ENCODE measurements around the gene CES2.

CES2 gene

DNA sequence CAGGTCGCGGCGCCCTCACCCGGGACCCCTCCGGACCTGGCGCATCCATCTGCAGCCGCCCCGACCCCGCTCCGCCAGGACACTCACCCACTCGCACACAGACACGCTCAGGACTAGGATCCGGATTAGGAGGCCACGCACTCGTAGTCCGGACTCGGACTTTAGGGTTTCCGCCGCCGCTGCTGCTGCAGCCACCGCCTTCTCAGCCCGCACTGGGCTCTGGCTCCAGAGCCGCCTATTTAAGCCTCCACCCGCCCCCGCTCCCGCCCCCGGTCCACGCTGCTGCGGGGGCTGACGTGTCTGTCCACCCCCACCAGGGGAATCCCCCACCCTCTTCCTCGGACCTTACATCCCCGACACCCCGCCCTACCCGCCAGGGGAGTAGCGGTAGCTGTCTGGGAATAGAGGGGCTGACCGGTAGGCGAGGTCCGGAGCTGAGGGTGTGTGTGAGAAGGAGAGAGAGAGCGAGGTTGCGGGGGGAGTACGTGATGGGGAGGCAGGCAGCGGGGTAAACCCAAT, 9.9 kb upstream of the CES2 start, which contains the start of gene RRAD:
Gene RRAD (minus strand): TSS at position 214 of the 519 bp plus-strand sequence. CDS start 356 bp downstream, outside the sequence.
- Histone ChIP-seq H3K27ac (no peak within 1 kb of the TSS), H3K9ac (ENCODE audit: insufficient read length) (no peak within 1 kb of the TSS), H3K9me3 (ENCODE audit: low read depth, low read length) (no peaks in the 10 kb centered on the region), H3K4me3 (no peak within 1 kb of the TSS), H3K36me3 (ENCODE audit: insufficient read depth, low read length) (no peaks in the 10 kb centered on the region)
- peak; percentile 74 for TF ChIP-seq EZH2 (IDR thresholded peaks at IDR 0.05)
- TF ChIP-seq POLR2AphosphoS5 (IDR thresholded peaks at IDR 0.05; ENCODE audit: borderline replicate concordance, low read depth, low read length): no peak
- no peak for DNase-seq (ENCODE audit: low read depth, low spot score)

GRCh38 chr16:66926171-66926947, 9.0 kb upstream of the CES2 start:
- Histone ChIP-seq H3K27ac (no peak overlapping the region), H3K4me3 (no peak overlapping the region), H3K9me3 (ENCODE audit: low read depth, low read length) (no peaks in the 10 kb centered on the region), H3K36me3 (ENCODE audit: insufficient read depth, low read length) (no peaks in the 10 kb centered on the region), H3K9ac (ENCODE audit: insufficient read length) (no peak overlapping the region)
- no peak for TF ChIP-seq FOXP2 (optimal IDR thresholded peaks at IDR 0.05; ENCODE audit: control extremely low read depth, extremely low read length, insufficient read depth)
- TF ChIP-seq POLR2AphosphoS5 (IDR thresholded peaks at IDR 0.05; ENCODE audit: borderline replicate concordance, low read depth, low read length): no peak
- TF ChIP-seq EZH2 (IDR thresholded peaks at IDR 0.05): no peak
- no peak for DNase-seq (ENCODE audit: low read depth, low spot score)

- Histone ChIP-seq H3K4me3 (no peak overlapping the region), H3K9me3 (ENCODE audit: low read depth, low read length) (no peaks in the 10 kb centered on the region), H3K9ac (ENCODE audit: insufficient read length) (no peak overlapping the region), H3K36me3 (ENCODE audit: insufficient read depth, low read length) (no peaks in the 10 kb centered on the region), H3K27ac (no peak overlapping the region)
- TF ChIP-seq FOXP2 (optimal IDR thresholded peaks at IDR 0.05; ENCODE audit: control extremely low read depth, extremely low read length, insufficient read depth): no peak
- TF ChIP-seq POLR2AphosphoS5 (IDR thresholded peaks at IDR 0.05; ENCODE audit: borderline replicate concordance, low read depth, low read length): no peak
- TF ChIP-seq EZH2 (IDR thresholded peaks at IDR 0.05): no peak
- DNase-seq (ENCODE audit: low read depth, low spot score): no peak
These were observed 8.3 kb upstream of the CES2 start for GRCh38 chr16:66926961-66927436.

- no peak overlapping the region for H3K27ac ChIP-seq
- no peaks in the 10 kb centered on the region for H3K36me3 ChIP-seq (ENCODE audit: insufficient read depth, low read length)
- TF ChIP-seq EZH2 (IDR thresholded peaks at IDR 0.05): no peak
- no peak for TF ChIP-seq FOXP2 (optimal IDR thresholded peaks at IDR 0.05; ENCODE audit: control extremely low read depth, extremely low read length, insufficient read depth)
- no peak for TF ChIP-seq POLR2AphosphoS5 (IDR thresholded peaks at IDR 0.05; ENCODE audit: borderline replicate concordance, low read depth, low read length)
- no peak overlapping the region for H3K9ac ChIP-seq (ENCODE audit: insufficient read length)
- no peak for DNase-seq (ENCODE audit: low read depth, low spot score)
- H3K4me3 ChIP-seq: no peak overlapping the region
- H3K9me3 ChIP-seq (ENCODE audit: low read depth, low read length): no peaks in the 10 kb centered on the region
These were observed 7.2 kb upstream of the CES2 start for GRCh38 chr16:66927918-66928649.

GRCh38 chr16:66928702-66929388, 6.5 kb upstream of the CES2 start:
- H3K9me3 ChIP-seq (ENCODE audit: low read depth, low read length): no peaks in the 10 kb centered on the region
- TF ChIP-seq POLR2AphosphoS5 (IDR thresholded peaks at IDR 0.05; ENCODE audit: borderline replicate concordance, low read depth, low read length) (no peak), FOXP2 (optimal IDR thresholded peaks at IDR 0.05; ENCODE audit: control extremely low read depth, extremely low read length, insufficient read depth) (no peak), EZH2 (IDR thresholded peaks at IDR 0.05) (no peak)
- no peak for DNase-seq (ENCODE audit: low read depth, low spot score)
- H3K36me3 ChIP-seq (ENCODE audit: insufficient read depth, low read length): no peaks in the 10 kb centered on the region
- no peak overlapping the region for H3K4me3 ChIP-seq
- no peak overlapping the region for H3K27ac ChIP-seq
- no peak overlapping the region for H3K9ac ChIP-seq (ENCODE audit: insufficient read length)

GRCh38 chr16:66930189-66930588, 5.1 kb upstream of the CES2 start:
- no peak overlapping the region for H3K27ac ChIP-seq
- no peak overlapping the region for H3K9ac ChIP-seq (ENCODE audit: insufficient read length)
- no peaks in the 10 kb centered on the region for H3K9me3 ChIP-seq (ENCODE audit: low read depth, low read length)
- DNase-seq (ENCODE audit: low read depth, low spot score): no peak
- TF ChIP-seq POLR2AphosphoS5 (IDR thresholded peaks at IDR 0.05; ENCODE audit: borderline replicate concordance, low read depth, low read length): no peak
- no peak for TF ChIP-seq EZH2 (IDR thresholded peaks at IDR 0.05)
- TF ChIP-seq FOXP2 (optimal IDR thresholded peaks at IDR 0.05; ENCODE audit: control extremely low read depth, extremely low read length, insufficient read depth): no peak
- no peaks in the 10 kb centered on the region for H3K36me3 ChIP-seq (ENCODE audit: insufficient read depth, low read length)
- H3K4me3 ChIP-seq: no peak overlapping the region

DNA sequence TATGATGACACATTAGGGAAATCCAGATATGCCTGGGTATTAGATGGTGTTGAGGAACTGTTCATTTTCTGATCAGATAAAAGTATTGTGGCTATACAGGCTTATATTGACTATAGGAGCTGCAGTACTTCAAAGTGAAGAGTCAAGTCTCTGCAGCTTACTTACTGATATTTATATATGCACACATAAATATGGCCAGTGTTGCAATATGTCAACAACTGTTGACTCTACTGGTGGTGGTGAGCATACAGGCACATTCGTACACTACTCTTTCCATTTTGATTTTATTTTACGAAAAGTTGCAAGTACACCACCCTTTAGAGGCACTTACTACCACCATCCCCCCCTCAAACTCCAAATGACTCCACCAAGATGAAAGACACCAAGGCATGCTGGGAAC, 3.7 kb upstream of the CES2 start:
- no peak for DNase-seq (ENCODE audit: low read depth, low spot score)
- Histone ChIP-seq H3K4me3 (no peak overlapping the region), H3K27ac (no peak overlapping the region), H3K36me3 (ENCODE audit: insufficient read depth, low read length) (no peaks in the 10 kb centered on the region), H3K9ac (ENCODE audit: insufficient read length) (no peak overlapping the region), H3K9me3 (ENCODE audit: low read depth, low read length) (no peaks in the 10 kb centered on the region)
- TF ChIP-seq FOXP2 (optimal IDR thresholded peaks at IDR 0.05; ENCODE audit: control extremely low read depth, extremely low read length, insufficient read depth) (no peak), POLR2AphosphoS5 (IDR thresholded peaks at IDR 0.05; ENCODE audit: borderline replicate concordance, low read depth, low read length) (no peak), EZH2 (IDR thresholded peaks at IDR 0.05) (no peak)

GRCh38 chr16:66932076-66932475, 3.2 kb upstream of the CES2 start:
- no peaks in the 10 kb centered on the region for H3K9me3 ChIP-seq (ENCODE audit: low read depth, low read length)
- no peak overlapping the region for H3K27ac ChIP-seq
- no peak overlapping the region for H3K9ac ChIP-seq (ENCODE audit: insufficient read length)
- H3K4me3 ChIP-seq: no peak overlapping the region
- DNase-seq (ENCODE audit: low read depth, low spot score): no peak
- H3K36me3 ChIP-seq (ENCODE audit: insufficient read depth, low read length): no peaks in the 10 kb centered on the region
- TF ChIP-seq POLR2AphosphoS5 (IDR thresholded peaks at IDR 0.05; ENCODE audit: borderline replicate concordance, low read depth, low read length) (no peak), EZH2 (IDR thresholded peaks at IDR 0.05) (no peak), FOXP2 (optimal IDR thresholded peaks at IDR 0.05; ENCODE audit: control extremely low read depth, extremely low read length, insufficient read depth) (no peak)

Measured in SK-N-MC (cell line).